SW 1271 (cell line): Measurements from ENCODE around the gene SLCO3A1.
"Not testable (repeated sequence)": the region's sequence is repeated elsewhere in the genome, so short reads cannot be mapped to it uniquely, and the experiment has no call there.

Source experiments
- DNase-seq, 2 experiments: peaks; one replicate each; lab custom pipeline; 2025; lab: John Stamatoyannopoulos, UW

The SLCO3A1 gene

GRCh38 chr15:92035551-92035950, 182.0 kb downstream of the SLCO3A1 start:
- no peak for DNase-seq

GRCh38 chr15:92035961-92036360, 182.5 kb downstream of the SLCO3A1 start:
- DNase-seq: no peak

DNA sequence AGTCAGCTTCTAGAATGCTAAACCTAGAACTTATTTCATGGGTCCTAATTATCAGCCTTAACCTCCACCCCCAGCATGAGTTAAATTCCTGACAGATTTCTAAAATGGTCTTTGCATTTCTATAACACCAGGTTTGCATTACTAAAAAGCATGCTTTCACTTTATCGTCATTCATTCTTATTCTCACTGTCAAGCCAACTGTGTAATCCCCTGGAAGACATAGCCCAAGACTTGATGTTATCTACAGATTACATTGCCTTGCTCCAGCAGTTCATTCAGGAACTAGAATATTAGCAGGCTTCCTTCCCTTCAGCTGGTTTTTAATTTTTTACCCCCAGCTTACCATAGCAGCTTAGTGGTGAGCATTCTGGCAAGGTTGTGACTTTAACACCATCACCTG, 184.0 kb downstream of the SLCO3A1 start:
- DNase-seq: no peak

DNA sequence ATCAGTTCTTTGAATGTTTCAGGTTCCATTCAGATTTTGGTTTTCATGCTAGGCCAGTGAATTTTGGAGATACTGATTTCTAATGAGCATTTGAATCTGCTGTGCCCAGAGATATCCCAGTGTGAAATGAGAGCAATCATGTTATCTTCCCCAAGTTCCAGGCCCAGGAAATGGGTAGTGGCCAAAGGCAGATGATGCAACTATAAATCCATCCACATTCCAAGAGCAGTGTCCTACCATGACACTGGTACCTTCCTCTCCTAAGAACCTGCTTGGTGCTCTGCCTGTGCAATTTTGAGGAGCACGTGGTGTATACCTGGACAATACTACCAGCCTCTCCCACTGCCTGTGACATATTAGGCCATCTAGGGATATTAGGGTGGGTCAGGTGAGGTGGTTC, 186.8 kb downstream of the SLCO3A1 start:
- no peak for DNase-seq

DNA sequence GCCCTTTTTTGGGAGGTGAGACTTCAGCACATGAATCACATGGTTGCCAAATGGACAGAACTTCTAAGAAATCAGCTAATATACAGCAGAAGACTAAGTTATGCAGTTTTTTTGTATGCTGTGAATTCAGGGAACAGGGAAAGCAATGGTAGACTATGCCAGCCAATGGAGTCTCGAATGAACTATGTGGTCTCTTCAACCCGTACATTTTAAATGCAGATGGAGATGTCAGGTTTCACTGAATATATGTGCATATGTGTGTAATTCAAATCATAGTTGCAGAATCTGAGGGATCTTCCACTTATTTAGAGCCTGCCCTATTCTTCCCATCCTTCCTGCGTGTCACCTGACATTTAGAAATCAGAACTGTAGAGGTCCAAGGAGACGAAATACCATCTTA, 187.9 kb downstream of the SLCO3A1 start:
- DNase-seq: no peak

- no peak for DNase-seq
Observed at GRCh38 chr15:92043283-92043682, 189.8 kb downstream of the SLCO3A1 start.

- no peak for DNase-seq
Observed at GRCh38 chr15:92044203-92044909, 190.8 kb downstream of the SLCO3A1 start.

DNA sequence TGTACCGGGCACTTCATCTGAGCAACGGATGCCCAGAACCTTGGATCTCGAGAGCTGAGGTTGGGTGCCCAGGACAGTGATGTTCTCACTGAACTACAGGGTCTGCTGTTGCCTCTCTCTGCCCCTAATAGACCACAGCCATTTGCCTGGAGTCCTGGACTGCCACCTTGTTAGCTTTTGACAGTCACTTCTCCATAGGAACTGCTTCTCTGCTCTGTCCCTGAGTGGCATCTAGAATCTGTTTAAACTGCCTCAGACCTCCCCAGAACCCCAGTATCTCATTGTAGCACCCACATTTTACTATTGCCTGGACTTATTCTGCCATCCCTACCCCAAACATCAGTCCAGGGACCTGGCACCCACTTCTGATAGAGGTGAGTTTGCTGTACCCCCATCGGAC, 194.4 kb downstream of the SLCO3A1 start:
- no peak for DNase-seq

GRCh38 chr15:92048739-92049138, 195.2 kb downstream of the SLCO3A1 start:
- DNase-seq: no peak

- no peak for DNase-seq
Observed at GRCh38 chr15:92049290-92049989, 195.9 kb downstream of the SLCO3A1 start.

- no peak for DNase-seq
Observed at GRCh38 chr15:92050220-92050898, 196.9 kb downstream of the SLCO3A1 start.

- DNase-seq: no peak
Observed at GRCh38 chr15:92051716-92052115, 198.2 kb downstream of the SLCO3A1 start.

- no peak for DNase-seq
Observed at GRCh38 chr15:92053753-92054316, 200.3 kb downstream of the SLCO3A1 start.

GRCh38 chr15:92056875-92057274, 203.4 kb downstream of the SLCO3A1 start:
- DNase-seq: no peak

GRCh38 chr15:92059036-92059970, 205.8 kb downstream of the SLCO3A1 start:
- DNase-seq: no peak

DNA sequence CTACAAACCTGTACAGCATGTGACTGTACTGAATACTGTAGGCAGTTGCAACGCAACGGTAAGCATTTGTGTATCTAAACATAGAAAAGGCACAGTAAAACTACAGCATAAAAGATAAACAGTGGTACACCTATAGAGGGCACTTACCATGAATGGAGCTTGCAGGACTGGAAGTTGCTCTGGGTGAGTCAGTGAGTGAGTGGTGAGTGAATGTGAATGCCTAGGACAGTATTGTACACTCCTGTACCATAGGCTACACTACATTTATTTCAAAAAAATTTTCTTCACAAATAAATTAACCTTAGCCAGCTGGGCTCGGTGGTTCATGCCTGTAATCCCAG, 206.4 kb downstream of the SLCO3A1 start:
- not testable (repeated sequence) for DNase-seq

DNA sequence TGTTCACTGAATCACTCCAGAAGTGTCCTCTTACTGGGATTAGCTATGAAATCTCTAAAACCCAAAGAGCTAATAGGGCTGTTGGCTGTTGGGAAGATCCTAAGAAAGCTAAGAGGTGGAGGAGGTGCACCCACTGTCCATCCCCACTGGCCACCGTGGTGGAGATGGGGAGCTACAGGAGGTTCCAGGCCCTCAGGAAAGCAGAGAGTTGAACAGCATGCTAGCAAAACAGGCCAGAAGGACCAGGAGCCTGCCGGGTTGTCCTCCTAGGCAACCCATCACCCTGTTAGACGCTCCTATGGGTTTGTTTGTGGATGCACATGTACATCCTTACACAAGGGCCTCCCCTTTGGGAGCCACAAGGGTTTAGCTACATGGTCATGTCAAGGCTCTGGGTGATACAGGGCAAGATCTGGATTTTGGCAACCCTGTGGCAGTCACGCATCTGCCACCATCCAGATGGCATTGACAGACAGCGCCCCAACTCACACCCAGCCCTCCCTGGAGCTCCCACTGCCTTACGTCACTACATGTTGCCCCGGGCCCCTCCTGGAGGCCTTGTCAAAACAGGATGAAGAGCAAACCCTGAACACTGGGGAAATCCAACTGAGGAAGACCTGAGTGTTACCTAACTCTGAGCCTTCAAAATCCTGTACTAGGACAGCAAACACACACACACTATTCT, 208.1 kb downstream of the SLCO3A1 start:
- DNase-seq: no peak

DNA sequence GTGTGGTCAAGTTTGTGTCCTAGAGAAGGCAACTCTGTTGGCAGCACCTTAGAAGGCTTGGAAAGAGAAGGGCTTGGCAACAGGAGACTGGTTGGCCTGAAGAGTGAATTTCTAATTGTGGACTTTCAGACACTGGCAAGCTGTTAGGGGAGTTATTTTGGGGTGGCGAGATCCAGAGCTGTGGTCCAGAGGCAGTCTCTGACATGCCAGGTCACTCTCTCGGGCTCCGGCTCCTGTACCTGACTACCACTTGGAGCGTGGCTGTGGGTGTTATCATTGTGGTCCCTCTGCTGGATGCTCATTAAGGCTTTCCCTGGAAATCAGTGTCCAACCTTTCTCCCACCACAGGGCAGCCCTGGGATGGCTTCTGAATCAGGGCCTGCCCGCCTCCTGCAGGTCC, 209.0 kb downstream of the SLCO3A1 start:
- no peak for DNase-seq

- no peak for DNase-seq
Observed at GRCh38 chr15:92068121-92068520, 214.6 kb downstream of the SLCO3A1 start.

DNA sequence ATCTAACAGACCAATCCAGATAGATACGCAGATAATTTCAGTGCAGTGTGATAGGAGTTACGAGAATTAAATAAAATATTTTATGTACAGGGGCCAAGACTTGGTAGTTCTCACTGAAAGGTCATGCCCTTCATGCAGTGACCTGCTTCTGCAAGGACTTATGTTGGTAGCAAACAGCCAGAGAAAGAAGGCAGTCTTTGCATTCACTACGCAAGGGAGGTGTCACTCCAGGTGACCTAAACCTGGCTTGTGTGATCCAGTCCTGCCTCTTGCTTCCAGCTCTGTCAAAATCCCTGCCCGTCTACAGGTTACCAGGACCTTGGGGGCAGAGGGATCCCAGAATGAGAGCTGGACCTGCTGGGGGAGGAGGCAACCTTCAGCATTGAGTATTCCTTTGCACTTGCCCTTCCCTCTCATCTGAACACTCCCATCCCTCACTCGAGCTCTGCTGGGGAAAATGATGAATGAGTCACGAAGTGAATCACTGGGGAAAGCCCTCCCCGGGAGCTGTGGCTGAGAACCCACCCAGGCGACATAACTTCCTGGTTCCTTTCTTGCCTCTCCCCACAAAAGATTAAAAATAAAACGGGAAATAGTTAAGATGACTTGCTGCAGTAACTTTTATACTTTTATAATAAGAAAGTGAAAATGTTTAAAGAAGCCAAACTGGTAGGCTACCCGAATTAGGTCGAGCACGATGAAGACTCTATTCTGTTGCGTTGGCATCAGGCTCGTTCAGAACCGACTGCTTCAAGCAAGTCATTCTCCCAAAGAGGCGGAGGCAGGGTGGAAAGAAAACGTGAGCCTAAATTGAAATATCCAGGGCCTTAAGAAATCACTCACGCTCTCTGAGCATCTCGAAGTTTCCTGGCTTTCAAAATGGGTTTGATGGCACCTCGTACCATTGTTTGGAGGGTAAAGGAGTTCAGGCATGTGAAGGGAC, 216.1 kb downstream of the SLCO3A1 start:
- DNase-seq: peak; percentile 21 to 61
